ENCODE measurements around the gene FOXA1.

DNA sequence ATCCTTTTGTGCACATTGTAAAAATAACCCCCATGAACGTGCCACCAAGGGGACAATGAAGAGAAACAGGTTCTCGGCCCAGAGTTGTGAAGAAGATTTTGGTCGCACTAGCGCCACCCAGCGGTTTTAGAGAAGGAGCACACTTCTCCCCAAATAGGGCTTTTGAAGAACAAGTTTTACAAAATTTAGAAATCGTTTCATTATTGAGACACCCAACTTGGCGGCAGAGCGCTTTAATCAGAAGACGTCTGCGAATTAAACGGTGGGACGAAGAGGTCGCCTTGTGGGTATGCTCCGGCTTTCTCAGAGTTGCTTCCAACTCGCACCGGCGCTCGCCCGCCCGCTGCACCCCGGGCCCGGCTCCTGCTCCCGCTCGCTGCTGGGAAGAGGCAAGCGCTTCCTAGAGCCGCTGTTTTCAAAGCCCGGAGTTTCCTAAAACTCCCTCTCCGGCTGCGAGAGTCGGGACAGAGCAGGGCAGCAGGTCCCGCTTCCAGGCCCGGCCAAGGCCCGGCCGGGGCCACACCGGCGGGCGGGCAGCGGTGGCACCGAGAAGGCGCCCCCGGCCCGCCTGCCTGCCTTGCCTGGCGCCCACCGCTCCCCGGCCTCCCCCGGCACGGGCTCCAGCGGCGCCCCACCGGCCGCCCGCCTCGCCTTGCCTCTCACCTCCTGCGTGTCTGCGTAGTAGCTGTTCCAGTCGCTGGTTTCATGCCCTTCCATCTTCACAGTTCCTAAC lies 645 bp downstream of the FOXA1 start:
- TF ChIP-seq POLR2A (IDR thresholded peaks at IDR 0.05) (no peak), EP300 (IDR thresholded peaks at IDR 0.05) (peak in 1 of 2 donors; percentile 51)
- TF ChIP-seq, protein P1, sequence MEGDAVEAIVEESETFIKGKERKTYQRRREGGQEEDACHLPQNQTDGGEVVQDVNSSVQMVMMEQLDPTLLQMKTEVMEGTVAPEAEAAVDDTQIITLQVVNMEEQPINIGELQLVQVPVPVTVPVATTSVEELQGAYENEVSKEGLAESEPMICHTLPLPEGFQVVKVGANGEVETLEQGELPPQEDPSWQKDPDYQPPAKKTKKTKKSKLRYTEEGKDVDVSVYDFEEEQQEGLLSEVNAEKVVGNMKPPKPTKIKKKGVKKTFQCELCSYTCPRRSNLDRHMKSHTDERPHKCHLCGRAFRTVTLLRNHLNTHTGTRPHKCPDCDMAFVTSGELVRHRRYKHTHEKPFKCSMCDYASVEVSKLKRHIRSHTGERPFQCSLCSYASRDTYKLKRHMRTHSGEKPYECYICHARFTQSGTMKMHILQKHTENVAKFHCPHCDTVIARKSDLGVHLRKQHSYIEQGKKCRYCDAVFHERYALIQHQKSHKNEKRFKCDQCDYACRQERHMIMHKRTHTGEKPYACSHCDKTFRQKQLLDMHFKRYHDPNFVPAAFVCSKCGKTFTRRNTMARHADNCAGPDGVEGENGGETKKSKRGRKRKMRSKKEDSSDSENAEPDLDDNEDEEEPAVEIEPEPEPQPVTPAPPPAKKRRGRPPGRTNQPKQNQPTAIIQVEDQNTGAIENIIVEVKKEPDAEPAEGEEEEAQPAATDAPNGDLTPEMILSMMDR (IDR thresholded peaks at IDR 0.05): peak in 4 of 5 experiments; percentile 30 to 41 (median 34)
